Measurements from ENCODE around the gene OXLD1.
A peak's percentile ranks its signal among the peaks of the same experiment; 100 is the strongest.

The OXLD1 gene

DNA sequence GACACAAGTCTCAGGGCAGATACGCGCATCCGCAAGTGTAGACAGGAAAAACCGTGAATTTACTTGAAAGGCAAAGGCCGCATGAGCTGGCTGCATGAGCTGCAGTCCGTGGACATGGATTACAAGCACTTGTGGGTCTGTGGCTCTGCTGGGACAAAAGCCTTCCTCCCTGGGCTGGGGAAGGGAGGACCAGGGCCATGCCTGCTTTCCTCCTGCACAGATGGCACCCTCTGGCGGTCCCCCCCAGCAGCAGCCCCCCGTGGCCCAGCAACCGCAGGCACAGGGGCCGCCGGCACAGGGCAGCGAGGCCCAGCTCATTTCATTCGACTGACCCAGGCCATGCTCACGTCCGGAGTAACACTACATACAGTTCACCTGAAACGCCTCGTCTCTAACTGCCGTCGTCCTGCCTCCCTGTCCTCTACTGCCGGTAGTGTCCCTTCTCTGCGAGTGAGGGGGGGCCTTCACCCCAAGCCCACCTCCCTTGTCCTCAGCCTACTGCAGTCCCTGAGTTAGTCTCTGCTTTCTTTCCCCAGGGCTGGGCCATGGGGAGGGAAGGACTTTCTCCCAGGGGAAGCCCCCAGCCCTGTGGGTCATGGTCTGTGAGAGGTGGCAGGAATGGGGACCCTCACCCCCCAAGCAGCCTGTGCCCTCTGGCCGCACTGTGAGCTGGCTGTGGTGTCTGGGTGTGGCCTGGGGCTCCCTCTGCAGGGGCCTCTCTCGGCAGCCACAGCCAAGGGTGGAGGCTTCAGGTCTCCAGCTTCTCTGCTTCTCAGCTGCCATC is 35.1 kb upstream of the OXLD1 start:
- no peak for DNase-seq

DNA sequence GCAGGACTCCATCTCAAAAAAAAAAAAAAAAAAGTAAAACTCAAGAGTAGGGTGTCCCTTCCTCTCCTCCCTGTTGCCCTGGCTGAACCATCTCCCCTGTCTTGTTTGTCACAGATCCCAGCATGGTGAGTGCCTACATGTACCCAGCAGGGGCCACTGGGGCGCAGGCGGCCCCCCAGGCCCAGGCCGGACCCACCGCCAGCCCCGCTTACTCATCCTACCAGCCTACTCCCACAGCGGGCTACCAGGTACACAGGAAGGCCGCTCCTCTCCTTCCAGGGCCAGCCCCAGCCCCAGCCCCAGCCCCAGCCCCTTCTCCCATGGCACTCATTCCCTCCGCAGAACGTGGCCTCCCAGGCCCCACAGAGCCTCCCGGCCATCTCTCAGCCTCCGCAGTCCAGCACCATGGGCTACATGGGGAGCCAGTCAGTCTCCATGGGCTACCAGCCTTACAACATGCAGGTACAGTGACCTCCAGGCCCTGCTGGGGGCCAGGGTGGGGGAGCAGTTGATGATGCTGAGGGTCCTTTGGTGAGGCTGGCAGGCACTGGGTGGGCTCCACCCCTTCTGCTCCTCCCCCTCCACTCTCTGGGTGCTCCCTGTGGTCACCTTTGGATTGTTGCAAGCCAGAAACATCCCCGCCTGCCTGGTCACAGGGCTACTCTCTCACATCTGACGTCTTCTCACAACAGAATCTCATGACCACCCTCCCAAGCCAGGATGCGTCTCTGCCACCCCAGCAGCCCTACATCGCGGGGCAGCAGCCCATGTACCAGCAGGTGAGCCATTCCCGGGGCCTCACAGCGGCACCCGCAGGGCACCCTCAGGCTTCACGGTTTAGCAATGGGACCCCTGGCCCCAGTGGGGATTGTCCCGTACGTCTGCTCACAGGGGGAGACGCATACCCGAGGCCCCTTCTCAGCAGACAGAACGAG is 34.2 kb upstream of the OXLD1 start:
- DNase-seq, result no peak

DNA sequence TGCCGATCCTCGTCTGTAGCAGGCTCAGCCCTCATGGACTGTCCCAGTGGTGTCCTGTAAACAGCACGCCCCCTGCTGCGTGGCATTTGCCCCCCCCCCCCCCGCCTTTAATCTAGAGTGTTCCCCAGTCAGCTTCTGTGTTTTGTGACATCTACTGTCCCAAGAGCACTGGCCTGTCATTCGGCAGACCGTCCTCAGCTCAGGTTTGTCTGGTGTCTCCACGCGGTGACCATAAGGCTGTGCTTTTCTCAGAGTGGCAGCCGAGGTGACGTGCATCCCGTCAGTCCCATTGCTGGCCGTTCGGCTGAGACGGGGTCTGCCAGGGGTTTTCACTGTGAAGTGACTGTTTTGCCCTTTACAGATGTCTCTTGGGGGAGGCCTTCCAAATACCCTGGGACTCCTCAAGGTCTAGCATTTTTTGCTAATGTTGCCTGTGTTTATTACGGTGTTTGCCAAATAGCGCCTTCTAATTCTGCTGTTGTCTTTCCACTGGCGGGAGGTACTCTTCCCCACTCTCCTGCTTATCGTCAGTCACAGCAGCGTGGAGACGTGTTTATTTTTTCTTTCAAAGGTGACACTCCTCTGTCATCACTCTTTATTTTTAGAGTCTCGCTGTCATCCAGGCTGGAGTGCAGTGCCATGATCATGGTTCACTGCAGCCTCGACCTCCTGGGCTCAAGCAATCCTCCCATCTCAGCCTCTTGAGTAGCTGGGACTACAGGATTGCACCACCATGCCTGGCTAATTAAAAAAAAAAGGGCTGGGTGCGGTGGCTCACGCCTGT is 31.0 kb upstream of the OXLD1 start:
- DNase-seq, result no peak

DNA sequence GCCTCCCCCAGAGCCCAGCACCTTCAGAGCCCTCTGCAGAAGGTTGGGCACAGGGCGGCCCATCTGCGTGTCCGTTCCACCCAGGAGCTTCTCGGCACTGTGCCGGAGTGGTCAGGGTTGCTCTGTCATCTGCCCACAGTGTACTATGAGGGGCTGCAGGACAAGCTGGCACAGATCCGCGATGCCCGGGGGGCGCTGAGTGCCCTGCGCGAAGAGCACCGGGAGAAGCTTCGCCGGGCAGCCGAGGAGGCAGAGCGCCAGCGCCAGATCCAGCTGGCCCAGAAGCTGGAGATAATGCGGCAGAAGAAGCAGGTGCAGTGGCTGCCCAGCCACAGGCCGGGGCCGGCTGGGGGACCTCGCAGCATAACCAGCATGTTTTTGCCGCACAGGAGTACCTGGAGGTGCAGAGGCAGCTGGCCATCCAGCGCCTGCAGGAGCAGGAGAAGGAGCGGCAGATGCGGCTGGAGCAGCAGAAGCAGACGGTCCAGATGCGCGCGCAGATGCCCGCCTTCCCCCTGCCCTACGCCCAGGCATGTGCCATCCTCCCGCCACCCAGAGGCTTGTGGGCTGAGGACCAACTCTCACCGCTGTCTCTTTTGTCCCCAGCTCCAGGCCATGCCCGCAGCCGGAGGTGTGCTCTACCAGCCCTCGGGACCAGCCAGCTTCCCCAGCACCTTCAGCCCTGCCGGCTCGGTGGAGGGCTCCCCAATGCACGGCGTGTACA is 30.0 kb upstream of the OXLD1 start:
- no peak for DNase-seq

DNA sequence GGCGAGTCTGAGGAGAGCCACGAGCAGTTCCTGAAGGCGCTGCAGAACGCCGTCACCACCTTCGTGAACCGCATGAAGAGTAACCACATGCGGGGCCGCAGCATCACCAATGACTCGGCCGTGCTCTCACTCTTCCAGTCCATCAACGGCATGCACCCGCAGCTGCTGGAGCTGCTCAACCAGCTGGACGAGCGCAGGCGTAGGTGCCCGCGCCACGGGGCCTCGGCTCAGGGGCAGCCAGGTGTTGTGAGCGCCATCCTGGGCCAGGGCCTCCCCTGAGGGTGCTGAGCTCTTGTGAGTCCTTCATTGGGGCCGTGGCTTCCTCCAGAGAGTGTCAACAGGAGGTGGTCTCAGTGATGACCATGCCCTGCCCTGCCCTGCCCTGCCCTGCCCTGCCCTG is 29.4 kb upstream of the OXLD1 start:
- DNase-seq, result no peak

DNA sequence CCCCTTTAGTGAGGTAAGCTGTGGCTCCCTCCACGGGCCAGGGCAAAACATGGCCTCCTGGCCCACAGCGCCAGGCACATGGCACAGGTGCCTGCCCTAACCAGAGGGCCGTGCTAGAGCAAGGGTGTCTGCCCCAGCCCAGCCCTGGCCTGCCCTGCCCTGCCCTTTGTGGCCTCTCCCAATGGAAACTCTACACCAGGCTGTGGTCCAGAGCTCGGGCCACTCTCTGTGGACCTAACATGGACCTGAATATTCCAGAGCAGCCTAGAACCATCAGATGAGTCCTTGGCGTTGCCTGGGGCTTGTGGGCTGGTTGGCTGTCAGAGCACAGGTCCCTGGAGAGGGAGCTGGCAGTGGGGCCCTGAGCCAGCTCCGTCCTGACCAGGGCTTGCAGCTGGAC is 28.8 kb upstream of the OXLD1 start:
- no peak for DNase-seq

DNA sequence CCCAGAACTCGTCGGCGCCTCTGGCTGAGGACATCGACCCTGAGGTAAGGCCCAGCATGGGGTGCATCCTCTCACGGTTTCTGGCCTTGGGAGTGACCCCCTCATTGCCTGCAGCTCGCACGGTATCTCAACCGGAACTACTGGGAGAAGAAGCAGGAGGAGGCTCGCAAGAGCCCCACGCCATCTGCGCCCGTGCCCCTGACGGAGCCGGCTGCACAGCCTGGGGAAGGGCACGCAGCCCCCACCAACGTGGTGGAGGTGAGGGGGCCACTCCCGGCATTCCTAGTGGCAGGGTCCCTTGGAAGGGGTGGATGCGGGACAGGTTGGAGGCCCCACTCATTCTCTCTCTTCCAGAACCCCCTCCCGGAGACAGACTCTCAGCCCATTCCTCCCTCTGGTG is 28.4 kb upstream of the OXLD1 start:
- no peak for DNase-seq

DNA sequence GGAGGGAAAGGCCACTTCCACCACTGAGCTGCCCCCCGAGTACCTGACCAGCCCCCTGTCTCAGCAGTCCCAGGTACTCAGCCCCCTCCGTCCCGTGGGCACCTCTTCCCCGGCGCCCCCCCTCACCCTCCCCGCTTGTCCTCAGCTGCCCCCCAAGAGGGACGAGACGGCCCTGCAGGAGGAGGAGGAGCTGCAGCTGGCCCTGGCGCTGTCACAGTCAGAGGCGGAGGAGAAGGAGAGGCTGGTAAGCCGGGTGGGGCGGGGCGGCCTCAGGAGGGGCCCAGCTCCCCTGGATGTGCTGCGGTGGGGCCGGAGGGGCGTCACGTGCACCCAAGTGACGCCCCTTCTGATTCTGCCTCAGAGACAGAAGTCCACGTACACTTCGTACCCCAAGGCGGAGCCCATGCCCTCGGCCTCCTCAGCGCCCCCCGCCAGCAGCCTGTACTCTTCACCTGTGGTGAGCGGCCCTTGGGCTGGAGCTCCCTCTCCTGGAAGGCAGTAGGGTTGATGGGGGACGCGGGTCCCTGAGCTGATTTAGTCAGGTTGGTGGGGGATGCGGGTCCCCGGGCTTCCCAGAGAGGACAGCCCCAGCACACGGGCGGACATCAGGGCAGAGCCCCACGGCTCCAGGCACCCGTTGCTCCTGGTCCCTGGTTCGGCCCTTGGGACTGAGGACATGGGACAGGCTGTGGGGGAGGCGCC is 27.3 kb upstream of the OXLD1 start:
- DNase-seq, result no peak

DNA sequence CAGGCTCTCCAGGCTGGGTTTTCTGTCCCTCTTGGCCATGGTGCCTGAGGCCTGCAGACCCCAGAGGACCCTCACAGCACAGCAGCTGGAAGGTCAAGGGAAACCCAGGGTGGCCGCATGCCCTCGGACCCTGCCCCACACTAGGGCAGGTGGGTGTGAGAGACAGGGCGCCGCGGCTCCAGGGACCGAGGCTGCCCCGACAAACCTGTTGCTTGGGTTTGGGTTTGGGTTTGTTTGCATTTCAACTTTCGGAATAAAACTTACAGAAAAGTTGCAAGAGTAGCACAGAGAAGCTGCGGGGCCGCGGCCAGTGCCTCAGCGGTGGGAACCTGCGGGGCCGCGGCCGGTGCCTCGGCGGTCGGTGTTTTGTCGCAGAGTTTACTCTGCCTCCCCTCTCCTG is 25.2 kb upstream of the OXLD1 start:
- DNase-seq, result no peak

DNA sequence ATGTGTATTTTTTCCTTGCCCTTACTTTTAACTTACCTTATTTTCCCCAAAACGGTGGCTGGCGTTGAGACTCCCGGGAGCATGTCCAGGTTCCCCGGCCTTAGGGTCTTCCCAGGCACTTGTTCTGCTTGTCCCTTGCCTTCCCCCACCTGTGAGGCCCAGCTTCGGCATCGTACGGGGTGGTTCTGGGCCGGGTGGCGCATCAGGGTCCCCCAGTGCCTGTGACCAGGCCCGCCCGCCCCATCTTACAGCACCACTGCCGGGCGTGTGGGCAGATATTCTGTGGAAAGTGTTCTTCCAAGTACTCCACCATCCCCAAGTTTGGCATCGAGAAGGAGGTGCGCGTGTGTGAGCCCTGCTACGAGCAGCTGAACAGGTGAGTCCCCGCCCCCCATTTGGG is 24.8 kb upstream of the OXLD1 start:
- no peak for DNase-seq

DNA sequence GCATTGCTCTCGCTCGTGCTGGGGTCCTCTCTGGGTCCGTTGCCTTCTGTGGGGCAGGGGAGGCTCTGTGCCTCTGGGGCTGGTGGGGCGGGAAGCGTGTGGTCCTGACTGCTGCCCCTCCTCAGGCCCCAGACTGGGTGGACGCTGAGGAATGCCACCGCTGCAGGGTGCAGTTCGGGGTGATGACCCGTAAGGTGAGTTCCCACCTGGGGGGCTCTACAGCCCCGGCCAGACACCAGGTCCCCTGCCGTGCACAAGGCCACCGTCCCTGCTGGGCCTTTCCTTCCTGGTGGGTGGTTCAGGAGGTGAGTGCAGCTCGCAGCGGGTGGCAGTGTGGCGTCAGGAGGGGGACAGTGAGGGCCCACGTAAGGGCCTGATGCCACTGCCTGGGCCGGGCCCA is 24.1 kb upstream of the OXLD1 start:
- DNase-seq, result no peak

DNA sequence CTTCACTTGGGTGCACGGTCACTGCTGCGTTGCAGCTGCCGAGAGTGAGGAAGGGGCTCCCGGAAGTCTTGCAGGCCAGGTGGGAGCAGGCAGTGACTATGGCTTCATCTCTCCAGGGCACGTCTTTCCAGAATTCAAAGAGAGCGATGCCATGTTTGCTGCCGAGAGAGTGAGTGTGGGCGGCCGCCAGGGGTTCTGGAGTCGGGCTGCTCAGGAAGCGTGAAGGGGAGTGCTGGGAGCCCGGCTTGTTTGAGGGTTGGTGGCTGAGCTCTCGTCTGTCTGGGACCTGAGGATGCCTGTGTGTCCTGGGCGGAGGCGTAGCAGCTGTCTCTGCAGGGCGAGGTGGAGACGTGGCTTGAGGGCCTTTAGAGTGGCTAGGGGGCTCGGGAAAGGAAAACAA is 23.7 kb upstream of the OXLD1 start:
- no peak for DNase-seq

DNA sequence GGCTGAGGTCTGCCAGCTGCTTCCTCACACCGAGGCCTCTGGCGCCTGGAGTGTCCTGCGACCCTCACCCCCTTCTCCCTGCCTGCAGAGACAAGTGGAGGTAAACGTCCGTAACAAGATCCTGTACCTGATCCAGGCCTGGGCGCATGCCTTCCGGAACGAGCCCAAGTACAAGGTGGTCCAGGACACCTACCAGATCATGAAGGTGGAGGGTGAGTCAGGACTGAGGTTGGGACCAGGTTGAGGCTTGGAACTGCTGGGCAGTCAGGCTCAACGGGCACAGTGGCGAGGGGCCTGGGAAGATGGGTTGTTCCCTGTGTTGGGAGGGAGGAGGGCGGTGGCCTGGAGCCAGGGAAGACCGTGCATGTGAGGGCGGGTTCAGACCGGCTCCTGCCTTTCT is 22.2 kb upstream of the OXLD1 start:
- DNase-seq, result no peak

DNA sequence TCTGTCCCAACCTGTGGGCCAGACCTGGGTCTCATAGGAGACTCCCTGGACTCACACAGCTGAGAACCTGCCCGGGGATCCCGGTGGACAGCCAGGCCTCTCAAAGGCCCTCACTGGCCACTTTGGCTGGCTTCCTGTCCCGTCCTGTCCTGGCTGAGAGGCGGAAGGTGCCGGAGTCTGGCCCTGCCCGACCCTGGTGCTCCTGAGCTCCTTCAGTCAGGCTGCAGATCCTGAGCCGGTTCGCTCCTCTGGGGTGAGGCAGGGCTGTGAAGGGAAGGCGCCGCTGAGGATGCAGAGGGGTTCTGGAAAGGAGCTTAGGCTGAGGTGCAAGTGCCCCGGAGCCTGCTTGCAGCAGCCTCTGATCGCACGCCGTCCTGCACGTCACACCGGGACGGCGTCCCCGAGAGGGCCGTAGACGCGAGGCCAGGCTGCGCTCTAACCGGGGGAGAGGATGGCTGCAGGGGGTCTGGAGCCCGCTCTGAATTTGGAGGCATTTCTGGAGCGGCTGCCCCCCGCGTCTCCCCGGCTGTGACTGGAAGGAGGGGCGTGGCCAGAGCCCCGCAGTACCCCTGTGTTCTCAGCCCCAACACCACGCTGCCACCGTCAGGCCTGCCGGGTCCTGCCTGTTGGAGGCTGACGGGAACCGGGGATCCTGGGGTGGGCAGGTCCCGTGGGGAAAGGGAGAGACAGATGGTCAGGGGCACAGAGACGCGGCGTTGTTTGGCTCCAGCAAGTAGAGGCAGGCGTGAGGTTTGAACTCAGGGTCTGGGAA is 21.6 kb upstream of the OXLD1 start:
- no peak for DNase-seq

DNA sequence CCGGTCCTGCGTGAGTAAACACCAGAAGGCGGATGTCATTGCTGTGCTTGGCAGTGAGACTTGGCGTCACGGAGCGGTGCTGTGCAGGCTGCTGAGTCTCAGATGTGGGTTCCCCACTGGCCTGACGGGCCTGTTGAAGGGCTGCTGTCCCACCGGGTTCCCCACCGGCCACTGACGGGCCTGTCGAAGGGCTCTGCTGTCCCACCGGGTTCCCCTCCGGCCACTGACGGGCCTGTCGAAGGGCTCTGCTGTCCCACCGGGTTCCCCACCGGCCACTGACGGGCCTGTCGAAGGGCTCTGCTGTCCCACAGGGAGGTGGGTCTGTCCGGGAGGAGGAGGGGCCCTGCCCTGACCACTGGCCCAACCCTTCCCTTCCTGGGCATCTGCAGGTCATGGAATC is 20.2 kb upstream of the OXLD1 start:
- no peak for DNase-seq

DNA sequence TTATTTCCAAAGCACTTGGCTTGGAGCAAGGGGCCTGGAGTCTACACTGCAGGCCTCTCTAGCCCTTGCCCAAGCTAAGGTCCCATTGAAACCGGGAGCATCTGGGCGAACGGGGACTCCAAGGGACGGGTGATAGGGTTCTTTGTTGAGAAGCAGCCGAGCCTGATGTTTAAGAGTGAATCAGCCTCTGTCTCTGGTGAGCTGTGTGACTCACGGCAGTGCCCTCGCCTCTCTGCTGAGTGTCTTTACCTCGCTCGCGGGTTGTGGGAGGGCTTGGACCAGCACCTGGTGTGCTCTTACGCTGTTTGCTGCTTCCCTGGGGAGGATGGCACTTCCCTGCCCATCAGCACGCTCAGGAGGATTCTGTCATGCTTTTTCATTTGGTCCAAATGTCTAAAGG is 18.7 kb upstream of the OXLD1 start:
- peak; percentile 40 for DNase-seq

DNA sequence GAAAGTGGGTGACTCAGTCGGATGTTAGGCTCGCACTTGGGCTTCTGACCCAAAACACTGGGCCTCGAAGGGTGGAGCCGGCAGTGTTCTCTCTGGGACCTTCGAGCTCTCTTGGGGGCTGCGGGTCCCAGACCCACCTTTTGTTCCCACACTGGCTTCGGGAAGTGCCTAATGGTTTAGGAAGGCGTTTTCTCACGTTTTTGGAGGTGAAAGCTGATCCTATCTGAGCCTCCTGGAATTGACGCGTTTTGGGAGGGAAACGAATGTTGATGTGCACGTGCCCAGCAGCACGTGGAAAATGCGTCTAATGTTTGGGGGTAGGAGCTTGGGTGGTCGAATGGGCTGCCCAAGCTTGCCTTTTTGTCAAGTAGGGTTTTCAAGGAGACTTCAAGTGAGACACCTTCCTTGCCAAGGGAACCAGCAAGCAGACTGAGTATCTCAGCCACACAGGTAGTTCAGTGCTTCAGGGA is 18.1 kb upstream of the OXLD1 start:
- no peak for DNase-seq

DNA sequence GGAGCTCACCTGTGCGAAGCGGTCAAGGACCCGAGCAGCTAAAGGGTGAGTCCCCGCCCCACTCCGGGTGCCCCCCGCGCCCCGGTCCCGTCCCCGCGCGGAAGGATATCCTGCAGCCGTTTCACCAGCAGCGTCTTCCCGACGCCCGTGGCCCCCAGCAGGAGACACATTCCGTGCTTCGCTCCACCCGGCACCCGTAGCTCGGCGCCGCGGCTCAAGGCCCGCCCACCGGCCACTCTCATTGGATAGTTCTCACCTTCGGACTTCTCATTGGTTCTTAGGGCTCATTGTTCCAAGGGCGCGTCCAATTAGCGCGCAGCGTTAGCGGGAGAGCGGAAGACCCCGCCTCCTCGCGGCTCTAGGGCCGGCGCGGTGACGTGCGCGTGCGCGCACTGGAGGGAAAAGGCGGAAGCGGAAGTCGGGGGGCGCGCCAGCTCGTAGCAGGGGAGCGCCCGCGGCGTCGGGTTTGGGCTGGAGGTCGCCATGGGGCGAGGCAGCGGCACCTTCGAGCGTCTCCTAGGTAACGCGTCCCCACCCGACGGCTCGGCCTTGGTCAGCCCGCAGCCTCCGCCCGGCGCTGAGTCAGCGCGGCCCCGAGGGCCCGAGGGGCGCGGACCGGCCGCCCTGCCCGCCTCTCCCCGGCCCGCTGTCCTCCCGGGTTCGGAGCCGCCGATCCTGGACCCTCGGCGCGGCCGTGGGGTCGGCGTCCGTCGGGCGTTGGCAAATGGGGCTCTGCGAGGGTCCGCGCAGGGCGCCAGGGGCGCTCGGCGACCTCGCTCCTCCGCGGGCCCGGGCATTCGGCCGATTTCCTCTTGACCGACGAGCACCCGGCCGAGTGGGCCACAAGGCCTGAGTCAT is 17.4 kb upstream of the OXLD1 start, which contains the start of the genes ARL16 and HGS:
Gene ARL16, minus strand, starts transcription at position 214 of the 858 bp plus-strand sequence. Its CDS starts 44 bp downstream, at position 170.
Gene HGS, plus strand, starts transcription at position 428 of the 858 bp plus-strand sequence. Its CDS starts 56 bp downstream, at position 484.
- peak; percentile 99 for DNase-seq

DNA sequence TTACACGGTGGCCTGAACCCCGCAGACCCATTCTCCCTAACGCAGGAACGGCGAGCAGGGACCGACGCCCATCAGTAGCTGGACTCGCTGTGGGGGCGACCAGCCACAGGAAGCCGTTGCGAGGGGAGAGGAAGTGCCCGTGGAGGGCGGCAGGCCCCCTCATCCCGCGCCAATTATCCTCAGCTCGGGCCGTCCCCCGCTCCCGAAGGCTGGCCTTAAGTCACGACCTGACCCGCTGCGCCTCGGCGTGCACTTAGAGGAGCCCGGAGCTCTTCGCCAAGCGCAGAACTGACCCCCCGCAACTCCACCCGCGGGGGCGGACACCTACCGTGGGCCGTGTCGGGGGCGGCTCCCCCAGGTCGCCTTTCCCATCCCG is 16.8 kb upstream of the OXLD1 start:
- DNase-seq, result no peak
